Daoy (cell line): ENCODE data around the gene NUTM1. TPM values are rescaled to one million over a fixed set of nuclear protein-coding genes. Genes with fewer than 3 reads are reported as not detected.

Source experiments
- total RNA-seq: library from RNA; depleted of rRNA; stranded (reverse); fragments of >200 nt; shearing (Covaris generic); gene quantifications from 2 replicates; pipeline ENCODE4 v1.2.3, GENCODE V29; 2014; rRNA removed

NUTM1 gene
- total RNA-seq, 1 experiment from 2014 or later, result not detected

Other genes with a start within 250 kb of the NUTM1 start
- gene EMC7, start 241.5 kb upstream of the NUTM1 start, total RNA-seq, result 22.2 and 27.9 TPM in 2 replicates
- gene PGBD4, start 241.2 kb upstream of the NUTM1 start, total RNA-seq, result 1.4 and 2.4 TPM in 2 replicates
- 47.8 and 54.4 TPM in 2 replicates for gene KATNBL1, start 133.2 kb upstream of the NUTM1 start, total RNA-seq
- 266 and 281 TPM in 2 replicates for gene EMC4, start 118.3 kb upstream of the NUTM1 start, total RNA-seq
- gene SLC12A6, start 5.5 kb upstream of the NUTM1 start, total RNA-seq, result 2.4 and 4.3 TPM in 2 replicates
- 241 and 246 TPM in 2 replicates for gene NOP10, start 179 bp upstream of the NUTM1 start, total RNA-seq
- gene LPCAT4, start 23.9 kb downstream of the NUTM1 start, total RNA-seq, result 10.7 and 11.6 TPM in 2 replicates
- gene GOLGA8A, start 94.5 kb downstream of the NUTM1 start, total RNA-seq, result 9.4 and 19.6 TPM in 2 replicates
- gene GOLGA8B, start 240.3 kb downstream of the NUTM1 start, total RNA-seq, result 19.9 and 22.6 TPM in 2 replicates